ENCODE results near the gene HCST.
A peak's percentile ranks its signal among the peaks of the same experiment; 100 is the strongest.
"Not testable (repeated sequence)": the region's sequence is repeated elsewhere in the genome, so short reads cannot be mapped to it uniquely, and the experiment has no call there.

The HCST gene, protein sequence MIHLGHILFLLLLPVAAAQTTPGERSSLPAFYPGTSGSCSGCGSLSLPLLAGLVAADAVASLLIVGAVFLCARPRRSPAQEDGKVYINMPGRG

DNA sequence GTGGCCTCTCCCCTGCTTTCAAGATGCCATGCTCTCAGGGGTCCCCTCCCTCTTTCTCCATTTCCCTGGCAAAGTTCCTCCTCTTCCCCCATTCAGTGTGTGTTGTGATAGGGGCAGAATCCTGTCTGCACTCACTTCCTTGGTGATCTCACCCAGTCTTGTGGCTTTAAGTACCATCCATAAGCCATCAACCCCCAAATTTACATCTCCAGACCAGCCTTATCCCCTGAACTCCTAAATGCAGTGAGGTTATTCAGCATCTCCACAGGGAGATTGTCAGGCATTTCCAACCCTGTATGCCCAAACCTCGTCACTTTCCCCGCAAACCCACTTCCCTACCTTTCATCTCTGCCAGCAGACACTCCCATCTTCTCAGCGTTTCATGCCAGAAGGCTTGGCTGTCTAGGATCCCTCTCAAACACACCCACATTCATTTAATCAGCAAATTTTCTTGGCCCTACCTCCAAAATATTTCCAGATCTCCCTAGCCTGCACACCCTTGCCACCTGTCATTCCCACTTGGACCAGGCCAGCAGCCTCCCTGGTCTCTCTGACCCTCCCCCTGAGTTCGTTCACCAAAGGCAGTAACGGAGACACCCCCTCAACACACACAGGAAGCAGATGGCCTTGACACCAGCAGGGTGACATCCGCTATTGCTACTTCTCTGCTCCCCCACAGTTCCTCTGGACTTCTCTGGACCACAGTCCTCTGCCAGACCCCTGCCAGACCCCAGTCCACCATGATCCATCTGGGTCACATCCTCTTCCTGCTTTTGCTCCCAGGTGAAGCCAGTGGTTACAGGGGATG is at the start of gene HCST:
Gene HCST (plus strand): TSS at position 676 of the 808 bp plus-strand sequence. CDS start 65 bp downstream, at position 741.
- DNase-seq: no peak

DNA sequence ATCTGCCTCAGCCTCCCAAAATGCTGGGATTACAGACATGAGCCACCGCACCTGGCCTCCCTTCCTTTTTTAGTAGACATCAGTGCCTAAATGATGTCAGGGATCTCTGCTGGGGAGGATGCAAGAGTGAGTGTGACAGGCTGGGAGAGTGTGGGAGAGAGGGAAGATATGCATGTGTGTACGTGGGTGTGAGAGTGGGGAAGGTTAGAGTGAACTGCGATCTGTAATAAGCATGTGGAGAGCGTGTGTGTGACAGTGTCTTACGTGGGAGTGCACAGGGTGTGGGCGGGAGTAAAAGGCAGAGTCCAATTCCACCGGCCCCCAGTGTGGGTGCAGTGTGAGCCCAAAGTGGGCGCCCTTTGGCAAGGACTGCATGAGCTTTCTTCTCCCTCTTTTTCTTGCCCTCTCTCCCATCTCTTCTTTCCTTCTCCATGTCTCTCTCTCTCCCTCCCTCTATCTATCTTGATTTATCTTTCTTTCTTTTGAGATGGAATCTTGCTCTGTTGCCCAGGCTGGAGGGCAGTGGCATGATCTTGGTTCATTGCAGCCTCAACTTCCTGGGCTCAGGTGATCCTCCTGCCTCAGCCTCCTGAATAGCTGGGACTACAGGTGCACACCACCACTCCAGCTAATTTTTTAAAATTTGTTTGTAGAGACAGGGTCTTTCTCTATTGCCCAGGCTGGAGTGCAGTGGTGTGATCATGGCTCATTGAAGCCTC is 49.1 kb upstream of the HCST start:
- DNase-seq: no peak

DNA sequence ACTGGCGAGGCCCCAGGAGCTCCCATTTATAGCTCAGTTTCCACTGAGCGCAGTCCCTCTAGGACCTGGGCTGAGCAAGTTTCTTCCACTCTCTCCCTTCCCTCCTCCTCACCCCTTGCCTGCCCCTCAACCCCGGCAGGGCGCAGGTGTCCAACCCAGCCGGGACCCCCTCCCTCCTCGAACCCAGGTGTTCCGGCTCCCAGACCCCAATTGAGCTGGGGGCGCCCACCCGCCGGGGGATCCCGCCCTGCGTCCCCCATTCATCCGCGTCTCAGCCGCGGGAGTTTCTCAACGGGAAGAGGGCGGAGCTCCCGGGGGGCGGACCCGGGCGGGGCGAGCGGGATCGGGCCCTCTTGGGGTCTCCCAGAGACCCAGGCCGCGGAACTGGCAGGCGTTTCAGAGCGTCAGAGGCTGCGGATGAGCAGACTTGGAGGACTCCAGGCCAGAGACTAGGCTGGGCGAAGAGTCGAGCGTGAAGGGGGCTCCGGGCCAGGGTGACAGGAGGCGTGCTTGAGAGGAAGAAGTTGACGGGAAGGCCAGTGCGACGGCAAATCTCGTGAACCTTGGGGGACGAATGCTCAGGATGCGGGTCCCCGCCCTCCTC is 45.7 kb upstream of the HCST start, which contains the start of gene KIRREL2:
Gene KIRREL2 (plus strand): TSS at position 366 of the 604 bp plus-strand sequence. CDS start 209 bp downstream, at position 575.
- no peak for DNase-seq

DNA sequence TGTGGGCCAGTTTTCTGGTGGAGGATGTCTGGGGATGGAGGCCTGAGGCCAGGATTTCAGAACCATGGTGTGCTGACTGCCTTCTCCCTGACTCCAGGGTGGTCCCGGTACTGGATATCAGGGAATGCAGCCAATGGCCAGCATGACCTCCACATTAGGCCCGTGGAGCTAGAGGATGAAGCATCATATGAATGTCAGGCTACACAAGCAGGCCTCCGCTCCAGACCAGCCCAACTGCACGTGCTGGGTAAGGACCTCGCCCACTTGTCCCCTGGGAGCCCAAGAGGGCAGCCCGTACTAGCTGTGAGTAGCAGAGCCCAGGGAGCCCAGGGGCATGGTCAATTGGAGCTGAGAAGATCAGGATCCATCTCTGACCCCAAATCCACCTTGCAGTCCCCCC is 44.0 kb upstream of the HCST start:
- DNase-seq: no peak

DNA sequence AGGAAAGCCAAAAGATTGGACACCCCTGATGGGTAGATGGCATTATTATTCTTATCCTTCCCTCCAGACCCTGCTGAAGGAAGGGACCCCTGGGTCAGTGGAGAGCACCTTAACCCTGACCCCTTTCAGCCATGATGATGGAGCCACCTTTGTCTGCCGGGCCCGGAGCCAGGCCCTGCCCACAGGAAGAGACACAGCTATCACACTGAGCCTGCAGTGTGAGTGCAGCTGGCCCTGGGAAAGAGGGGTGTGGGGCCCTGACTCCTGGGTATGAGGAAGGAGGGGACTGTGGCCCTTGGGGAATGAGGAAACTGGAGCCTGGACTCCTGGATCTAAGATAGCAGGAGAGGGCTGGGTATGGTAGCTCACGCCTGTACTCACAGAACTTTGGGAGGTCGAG is 42.9 kb upstream of the HCST start:
- DNase-seq: no peak

DNA sequence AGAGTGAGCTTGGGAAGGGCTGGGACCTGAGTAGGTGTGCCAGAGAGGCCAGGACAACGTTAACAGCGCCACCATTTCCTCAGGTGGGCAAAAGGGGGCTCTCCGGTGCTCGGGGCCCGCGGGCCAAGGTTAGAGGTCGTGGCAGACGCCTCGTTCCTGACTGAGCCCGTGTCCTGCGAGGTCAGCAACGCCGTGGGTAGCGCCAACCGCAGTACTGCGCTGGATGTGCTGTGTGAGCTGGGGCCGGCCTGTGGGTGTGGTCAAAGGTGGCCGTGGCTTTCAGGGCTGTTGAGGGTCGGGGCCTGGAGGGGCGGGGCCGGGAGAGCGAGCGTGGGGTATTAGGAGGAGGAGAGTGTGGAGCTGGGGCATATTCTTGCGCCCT is 41.9 kb upstream of the HCST start:
- no peak for DNase-seq

DNA sequence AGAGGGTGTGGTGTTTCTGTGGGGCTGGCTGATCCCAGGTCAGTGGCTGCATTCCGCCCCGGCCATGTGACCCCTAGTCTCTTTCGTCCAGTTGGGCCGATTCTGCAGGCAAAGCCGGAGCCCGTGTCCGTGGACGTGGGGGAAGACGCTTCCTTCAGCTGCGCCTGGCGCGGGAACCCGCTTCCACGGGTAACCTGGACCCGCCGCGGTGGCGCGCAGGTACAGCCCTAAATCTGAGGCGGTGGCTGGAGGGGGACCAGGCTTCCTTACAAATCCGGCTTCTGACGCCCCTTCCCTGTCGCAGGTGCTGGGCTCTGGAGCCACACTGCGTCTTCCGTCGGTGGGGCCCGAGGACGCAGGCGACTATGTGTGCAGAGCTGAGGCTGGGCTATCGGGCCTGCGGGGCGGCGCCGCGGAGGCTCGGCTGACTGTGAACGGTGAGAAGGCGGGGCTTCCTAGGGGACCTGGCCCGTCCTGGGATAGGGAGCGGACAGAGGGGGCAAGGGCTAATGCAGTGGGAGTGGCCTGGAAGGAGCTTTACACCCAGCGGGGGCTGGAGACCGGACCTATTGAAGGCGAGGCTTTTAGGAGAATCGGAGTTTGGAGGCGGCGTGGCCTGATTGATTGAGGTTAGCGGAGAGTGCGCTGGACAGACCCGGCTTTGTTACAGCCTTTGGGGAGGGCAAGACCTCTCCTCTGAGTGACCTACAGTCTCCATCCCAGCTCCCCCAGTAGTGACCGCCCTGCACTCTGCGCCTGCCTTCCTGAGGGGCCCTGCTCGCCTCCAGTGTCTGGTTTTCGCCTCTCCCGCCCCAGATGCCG is 41.3 kb upstream of the HCST start:
- DNase-seq: no peak

DNA sequence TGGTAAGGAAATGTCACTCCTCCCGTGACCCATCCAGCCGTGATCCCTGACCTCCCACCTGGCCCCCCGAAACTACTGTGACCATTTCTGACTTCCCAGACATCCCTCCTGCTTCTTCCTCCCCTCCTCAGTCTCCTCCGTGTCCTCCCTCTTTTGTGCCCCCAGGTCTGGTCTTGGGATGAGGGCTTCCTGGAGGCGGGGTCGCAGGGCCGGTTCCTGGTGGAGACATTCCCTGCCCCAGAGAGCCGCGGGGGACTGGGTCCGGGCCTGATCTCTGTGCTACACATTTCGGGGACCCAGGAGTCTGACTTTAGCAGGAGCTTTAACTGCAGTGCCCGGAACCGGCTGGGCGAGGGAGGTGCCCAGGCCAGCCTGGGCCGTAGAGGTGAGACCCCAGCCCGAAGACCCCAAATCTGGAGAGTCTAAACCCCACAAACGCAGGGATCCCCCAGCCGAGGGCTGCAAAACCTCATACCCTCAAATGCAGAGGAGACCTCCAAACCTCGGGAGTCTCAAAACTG is 40.6 kb upstream of the HCST start:
- no peak for DNase-seq

DNA sequence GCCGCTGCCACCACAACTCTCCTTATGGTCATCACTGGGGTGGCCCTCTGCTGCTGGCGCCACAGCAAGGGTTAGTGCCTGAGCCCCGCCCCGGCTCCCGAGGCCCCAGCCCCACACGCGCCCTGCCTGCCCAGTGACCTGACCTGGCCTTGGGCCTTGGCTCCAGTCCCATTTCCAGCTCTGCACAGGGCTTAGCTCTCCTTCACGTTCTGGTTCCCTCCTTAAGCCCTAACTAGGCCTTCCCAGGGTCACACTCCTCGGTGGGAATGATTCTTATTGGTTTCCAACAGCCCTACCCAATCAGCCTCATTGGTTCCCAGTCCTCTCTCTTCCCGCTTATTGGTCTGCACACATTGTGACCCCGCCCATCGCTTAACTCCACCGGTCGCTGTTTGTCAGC is 39.8 kb upstream of the HCST start:
- DNase-seq: no peak

DNA sequence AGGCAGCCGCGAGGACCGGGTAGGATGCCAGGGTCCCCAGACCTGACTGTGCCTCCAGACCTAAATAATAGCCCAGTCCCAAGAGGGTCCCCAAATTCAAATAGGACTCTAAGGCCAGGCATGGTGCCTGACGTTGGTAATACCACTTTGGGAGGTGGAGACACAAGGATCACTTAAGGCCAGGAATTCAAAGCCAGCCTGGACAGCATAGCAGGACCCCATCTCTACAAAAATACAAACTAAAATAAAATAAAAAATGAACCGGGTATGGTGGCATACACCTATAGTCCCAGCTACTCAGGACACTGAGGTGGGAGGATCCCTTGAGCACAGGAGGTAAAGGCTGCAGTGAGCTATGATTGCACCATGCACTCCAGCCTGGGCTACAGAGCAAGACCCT is 39.3 kb upstream of the HCST start:
- DNase-seq: no peak

DNA sequence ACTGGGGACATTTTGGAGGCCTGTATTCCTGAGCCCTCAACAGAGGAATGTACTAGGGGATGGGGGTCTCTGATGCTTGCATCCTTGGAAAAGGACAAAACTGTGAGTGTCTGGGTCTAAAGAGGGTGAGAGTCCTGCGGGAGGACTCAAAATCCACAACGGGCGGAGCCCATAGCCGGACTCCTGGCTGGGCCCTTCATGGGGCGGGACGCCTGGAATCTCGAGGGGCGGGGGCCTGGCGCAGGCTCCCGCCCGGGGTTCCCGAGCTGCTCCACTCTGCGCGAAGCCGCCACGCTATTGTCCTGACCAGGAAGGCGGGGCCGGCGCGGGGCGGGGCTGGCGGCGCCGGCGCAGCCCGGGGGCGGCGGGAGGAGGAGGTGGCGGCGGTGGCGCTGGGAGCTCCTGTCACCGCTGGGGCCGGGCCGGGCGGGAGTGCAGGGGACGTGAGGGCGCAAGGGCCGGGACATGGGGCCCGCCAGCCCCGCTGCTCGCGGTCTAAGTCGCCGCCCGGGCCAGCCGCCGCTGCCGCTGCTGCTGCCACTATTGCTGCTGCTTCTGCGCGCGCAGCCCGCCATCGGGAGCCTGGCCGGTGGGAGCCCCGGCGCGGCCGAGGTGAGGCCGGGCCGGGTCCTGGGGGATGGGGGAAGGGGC is 34.0 kb upstream of the HCST start, which contains the start of gene APLP1:
Gene APLP1 (plus strand): TSS at position 403 of the 651 bp plus-strand sequence. CDS start 63 bp downstream, at position 466.
- peak; percentile 62 for DNase-seq

DNA sequence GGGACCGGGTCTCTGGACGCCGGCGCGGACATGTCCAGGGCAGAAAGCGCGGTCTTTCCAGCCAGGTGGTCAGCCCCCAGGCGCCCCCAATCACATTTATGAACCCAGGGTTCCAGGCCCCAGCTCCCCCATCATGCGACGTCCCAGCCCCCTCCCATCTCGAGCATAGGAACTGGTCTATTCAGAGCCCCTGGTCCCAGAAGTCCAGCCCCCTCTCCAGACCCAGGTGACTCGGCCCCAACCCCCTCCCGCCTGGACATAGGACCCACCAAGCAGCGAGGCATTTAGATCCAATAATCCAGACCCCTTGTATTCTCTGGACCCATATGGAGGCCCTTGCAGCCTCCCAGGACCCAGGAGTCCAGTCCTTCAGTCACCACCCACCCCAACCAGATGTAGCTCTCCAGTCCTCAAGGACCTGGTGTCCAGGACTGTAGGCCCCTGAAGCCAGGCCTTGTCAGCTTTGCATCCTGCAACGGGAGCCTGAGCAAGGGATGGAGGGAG is 33.5 kb upstream of the HCST start:
- DNase-seq: no peak

DNA sequence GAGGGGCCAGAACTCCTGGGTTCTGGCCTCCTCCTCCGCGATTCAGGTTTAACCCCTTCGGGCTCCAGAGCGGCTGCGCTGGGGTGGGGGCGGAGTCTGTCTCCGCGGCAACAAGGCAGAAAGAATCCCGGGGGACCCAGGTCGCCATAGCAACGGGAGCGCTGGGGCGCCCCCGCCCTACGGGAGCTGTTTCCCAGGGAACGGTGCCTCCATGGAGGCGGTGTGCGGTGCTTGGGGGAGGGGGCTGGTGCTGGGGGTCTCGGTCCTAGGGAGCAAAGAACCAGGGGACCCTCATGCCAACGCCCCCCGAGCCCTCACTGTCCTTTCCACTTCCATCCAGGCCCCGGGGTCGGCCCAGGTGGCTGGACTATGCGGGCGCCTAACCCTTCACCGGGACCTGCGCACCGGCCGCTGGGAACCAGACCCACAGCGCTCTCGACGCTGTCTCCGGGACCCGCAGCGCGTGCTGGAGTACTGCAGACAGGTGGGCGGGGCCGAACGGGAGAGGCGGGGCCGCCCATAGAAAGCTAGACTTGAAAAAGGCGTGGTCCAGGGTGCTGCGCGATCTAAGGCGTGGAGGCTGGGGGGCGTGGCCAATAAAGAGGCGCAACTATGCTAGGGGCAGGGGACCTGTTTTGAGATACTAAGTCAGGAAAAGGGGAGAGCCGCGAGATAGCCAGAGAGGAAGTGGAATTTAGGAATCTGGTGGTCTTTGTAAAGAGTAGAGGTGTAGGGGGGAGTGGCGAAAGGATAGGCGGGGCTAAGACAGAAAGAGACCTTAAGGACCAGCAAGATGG is 32.8 kb upstream of the HCST start:
- DNase-seq: peak; percentile 82

DNA sequence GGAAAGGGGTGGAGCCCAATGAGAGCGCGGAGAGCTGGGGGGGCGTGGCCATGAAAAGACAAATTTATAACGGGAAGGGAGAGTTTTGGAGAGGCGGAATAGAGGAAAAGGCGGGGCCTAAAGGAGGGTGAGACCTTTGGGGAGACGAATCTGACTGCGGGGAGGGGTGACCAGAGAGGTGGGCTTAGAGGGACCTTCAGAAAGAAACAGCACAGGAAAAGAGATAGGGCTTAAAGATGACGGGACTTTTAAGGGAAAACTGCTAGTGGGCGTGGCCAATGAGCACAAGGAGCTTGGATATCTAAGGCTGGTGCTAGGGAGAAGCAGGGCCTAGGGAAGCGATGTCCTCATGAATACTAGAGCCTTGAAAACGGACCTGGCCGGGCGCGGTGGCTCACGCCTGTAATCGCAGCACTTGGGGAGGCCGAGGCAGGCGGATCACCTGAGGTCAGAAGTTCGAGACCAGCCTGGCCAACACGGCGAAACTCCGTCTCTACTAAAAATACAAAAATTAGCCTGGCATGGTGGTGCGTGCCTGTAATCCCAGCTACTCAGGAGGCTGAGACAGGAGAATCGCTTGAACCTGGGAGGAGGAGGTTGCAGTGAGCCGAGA is 32.1 kb upstream of the HCST start:
- DNase-seq: not testable (repeated sequence)

DNA sequence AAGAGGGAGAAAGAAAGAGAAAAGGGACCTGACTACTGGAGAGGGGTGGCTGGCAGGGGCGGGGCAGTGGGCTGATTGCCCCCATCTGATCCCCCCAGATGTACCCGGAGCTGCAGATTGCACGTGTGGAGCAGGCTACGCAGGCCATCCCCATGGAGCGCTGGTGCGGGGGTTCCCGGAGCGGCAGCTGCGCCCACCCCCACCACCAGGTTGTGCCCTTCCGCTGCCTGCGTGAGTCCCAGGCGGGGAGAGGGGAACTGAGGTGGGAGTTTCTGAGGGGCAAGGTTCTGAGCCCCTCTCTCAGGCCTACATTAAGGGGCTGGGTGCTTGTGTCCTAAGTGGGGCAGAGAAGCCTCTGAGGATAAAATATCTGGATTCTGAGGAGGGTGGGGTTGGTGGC is 31.5 kb upstream of the HCST start:
- no peak for DNase-seq

DNA sequence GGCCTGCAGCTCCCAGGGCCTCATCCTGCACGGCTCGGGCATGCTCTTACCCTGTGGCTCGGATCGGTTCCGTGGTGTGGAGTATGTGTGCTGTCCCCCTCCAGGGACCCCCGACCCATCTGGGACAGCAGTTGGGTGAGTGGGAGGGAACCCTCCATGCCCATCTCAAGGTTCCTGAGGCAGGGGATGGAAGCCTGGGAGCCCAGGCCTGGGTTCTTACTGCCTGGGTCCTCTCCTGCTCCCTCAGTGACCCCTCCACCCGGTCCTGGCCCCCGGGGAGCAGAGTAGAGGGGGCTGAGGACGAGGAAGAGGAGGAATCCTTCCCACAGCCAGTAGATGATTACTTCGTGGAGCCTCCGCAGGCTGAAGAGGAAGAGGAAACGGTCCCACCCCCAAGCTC is 30.7 kb upstream of the HCST start:
- DNase-seq: no peak

DNA sequence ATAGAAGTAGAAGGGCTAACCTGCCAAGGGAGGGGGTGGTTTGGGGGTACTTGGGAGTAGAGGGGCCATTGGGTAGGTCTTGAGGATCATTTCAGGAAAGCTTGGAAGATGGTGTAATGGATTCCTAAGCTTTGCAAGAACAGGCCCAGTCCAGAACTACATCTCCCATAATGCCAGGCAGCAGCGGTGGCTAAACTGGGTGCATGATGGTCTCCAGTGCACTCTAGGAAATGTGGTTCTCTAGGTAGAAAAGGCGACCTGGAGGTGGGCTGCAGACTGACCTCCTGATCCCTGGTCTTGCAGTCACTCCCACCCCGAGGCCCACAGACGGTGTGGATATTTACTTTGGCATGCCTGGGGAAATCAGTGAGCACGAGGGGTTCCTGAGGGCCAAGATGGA is 30.1 kb upstream of the HCST start:
- no peak for DNase-seq

DNA sequence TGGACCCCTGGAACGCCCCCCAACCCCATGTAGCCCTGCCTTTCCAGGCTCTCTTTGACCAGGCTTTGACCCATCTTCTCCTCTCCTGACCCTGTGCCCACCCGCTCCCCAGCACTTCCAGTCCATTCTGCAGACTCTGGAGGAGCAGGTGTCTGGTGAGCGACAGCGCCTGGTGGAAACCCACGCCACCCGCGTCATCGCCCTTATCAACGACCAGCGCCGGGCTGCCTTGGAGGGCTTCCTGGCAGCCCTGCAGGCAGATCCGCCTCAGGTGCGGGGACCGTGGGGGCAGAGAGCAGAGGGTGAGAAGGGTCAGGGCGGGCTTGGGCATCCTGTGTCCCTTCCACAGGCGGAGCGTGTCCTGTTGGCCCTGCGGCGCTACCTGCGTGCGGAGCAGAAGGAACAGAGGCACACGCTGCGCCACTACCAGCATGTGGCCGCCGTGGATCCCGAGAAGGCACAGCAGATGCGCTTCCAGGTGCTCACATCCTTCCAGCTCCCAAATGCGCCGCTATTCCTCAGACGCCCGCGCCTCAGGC is 27.9 kb upstream of the HCST start:
- no peak for DNase-seq

DNA sequence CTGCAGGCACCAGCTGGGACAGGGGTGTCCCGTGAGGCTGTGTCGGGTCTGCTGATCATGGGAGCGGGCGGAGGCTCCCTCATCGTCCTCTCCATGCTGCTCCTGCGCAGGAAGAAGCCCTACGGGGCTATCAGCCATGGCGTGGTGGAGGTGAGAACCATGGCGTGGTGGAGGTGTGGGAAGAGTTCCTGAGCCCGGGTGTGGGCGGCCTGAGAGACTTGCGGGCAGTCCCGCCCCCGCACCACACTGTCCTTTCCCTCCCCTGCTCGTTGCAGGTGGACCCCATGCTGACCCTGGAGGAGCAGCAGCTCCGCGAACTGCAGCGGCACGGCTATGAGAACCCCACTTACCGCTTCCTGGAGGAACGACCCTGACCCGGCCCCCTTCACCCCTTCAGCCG is 23.3 kb upstream of the HCST start:
- no peak for DNase-seq

DNA sequence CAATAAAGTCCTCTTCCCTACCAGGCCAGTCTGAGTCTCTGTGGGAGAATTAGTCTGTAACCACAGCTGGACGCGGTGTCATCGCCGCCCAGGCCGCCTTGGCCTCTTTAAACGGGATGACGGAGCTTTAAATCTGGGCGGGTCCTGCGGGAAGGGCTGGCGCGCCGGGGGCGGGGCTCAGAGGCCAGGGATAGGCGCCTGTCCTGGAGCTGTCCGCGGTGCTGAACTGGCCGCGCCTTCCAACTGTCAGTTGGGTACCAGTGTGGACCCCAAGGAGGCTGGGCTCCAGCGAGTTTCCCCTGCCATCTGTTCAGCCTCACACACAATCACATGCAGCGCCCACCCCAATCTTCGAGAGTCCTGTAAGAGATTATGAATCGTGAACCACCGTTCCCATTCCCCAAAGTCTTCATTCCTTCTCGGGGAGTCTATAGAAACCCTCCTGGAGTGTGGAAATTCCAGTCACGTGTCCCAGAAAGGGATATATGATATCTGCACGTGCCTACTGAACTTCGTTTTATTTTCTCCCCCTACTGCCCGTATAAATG is 22.5 kb upstream of the HCST start:
- peak; percentile 52 for DNase-seq

Data from NCI-H510A (cell line).